ENCODE data around the gene PLCB1. TPM values are rescaled to one million over a fixed set of nuclear protein-coding genes. Genes with fewer than 3 reads are reported as not detected.

Gene PLCB1
- total and polyA plus RNA-seq, 4 donors = 1.6 to 43.8 (median 6.1) TPM

GRCh38 chr20:8903655-8904605 is 771.9 kb downstream of the PLCB1 start:
- DNase-seq (no peak), ATAC-seq (ENCODE audit: insufficient read depth, low FRiP score) (no peak)
- no peak for TF ChIP-seq CTCF (IDR thresholded peaks at IDR 0.05; ENCODE audit: control extremely low read depth, extremely low read depth)
- no peak overlapping the region for H3K27ac ChIP-seq (ENCODE audit: low read depth in 1 of 2, low read length in 1 of 2)
- H3K9ac ChIP-seq (ENCODE audit: insufficient read depth in 1 of 2, low read length in 2 of 2) = no peak overlapping the region
- no peaks in the 10 kb centered on the region for H3K36me3 ChIP-seq (ENCODE audit: control insufficient read depth in 4 of 4, insufficient read depth in 4 of 4, low read length in 4 of 4)
- 76 to 83% methylated on average over 2 of the region's 2 CpGs for WGBS, 2 donors
- H3K27me3 ChIP-seq (ENCODE audit: control insufficient read depth in 3 of 3, insufficient read depth in 3 of 3, low read length in 2 of 3) = no peaks in the 10 kb centered on the region
- H3K9me3 ChIP-seq (ENCODE audit: control insufficient read depth in 4 of 4, insufficient read depth in 3 of 4, low read length in 3 of 4) = no peaks in the 10 kb centered on the region
- peaks cover 0 to 14% (median 0%) of the 10 kb centered on the region in 5 donors for H3K4me1 ChIP-seq (ENCODE audit: control insufficient read depth in 5 of 5, insufficient read depth in 5 of 5, low read length in 5 of 5)
- no peak overlapping the region for H3K4me3 ChIP-seq

DNA sequence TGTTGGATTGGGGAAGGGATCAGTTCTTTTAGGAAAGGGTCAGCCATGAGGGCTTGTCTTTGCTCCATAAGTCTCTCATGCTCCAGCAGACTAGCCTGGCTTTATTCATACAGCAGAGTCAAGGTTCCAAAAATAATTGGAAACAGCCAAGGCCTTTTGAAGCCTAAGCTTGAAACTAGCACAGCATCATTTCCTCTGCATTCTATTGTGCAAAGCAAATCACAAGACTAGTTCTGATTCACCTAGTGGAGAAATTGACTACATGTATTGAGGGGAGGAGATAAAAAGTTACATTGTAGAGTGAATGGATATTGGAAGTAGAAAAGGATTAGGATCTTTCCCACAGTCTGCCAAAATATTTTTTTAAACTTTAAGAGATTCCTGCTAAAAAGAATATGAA is 777.5 kb downstream of the PLCB1 start:
- Histone ChIP-seq H3K4me3 (no peak overlapping the region), H3K27ac (ENCODE audit: low read depth in 1 of 2, low read length in 1 of 2) (no peak overlapping the region), H3K9ac (ENCODE audit: insufficient read depth in 1 of 2, low read length in 2 of 2) (no peak overlapping the region), H3K4me1 (ENCODE audit: control insufficient read depth in 5 of 5, insufficient read depth in 5 of 5, low read length in 5 of 5) (peaks cover 0 to 1% (median 0%) of the 10 kb centered on the region in 5 donors), H3K36me3 (ENCODE audit: control insufficient read depth in 4 of 4, insufficient read depth in 4 of 4, low read length in 4 of 4) (no peaks in the 10 kb centered on the region), H3K9me3 (ENCODE audit: control insufficient read depth in 4 of 4, insufficient read depth in 3 of 4, low read length in 3 of 4) (no peaks in the 10 kb centered on the region), H3K27me3 (ENCODE audit: control insufficient read depth in 3 of 3, insufficient read depth in 3 of 3, low read length in 2 of 3) (no peaks in the 10 kb centered on the region)
- no peak for DNase-seq
- TF ChIP-seq CTCF (IDR thresholded peaks at IDR 0.05; ENCODE audit: control extremely low read depth, extremely low read depth) = no peak
- ATAC-seq (ENCODE audit: insufficient read depth, low FRiP score) = no peak

GRCh38 chr20:8912096-8912495 is 780.0 kb downstream of the PLCB1 start:
- Histone ChIP-seq H3K27ac (ENCODE audit: low read depth in 1 of 2, low read length in 1 of 2) (no peak overlapping the region), H3K27me3 (ENCODE audit: control insufficient read depth in 3 of 3, insufficient read depth in 3 of 3, low read length in 2 of 3) (no peaks in the 10 kb centered on the region), H3K36me3 (ENCODE audit: control insufficient read depth in 4 of 4, insufficient read depth in 4 of 4, low read length in 4 of 4) (no peaks in the 10 kb centered on the region), H3K9me3 (ENCODE audit: control insufficient read depth in 4 of 4, insufficient read depth in 3 of 4, low read length in 3 of 4) (peaks cover 0 to 2% (median 0%) of the 10 kb centered on the region in 4 donors), H3K4me3 (no peak overlapping the region), H3K4me1 (ENCODE audit: control insufficient read depth in 5 of 5, insufficient read depth in 5 of 5, low read length in 5 of 5) (no peaks in the 10 kb centered on the region), H3K9ac (ENCODE audit: insufficient read depth in 1 of 2, low read length in 2 of 2) (no peak overlapping the region)
- no peak for TF ChIP-seq CTCF (IDR thresholded peaks at IDR 0.05; ENCODE audit: control extremely low read depth, extremely low read depth)
- no peak for ATAC-seq (ENCODE audit: insufficient read depth, low FRiP score)
- DNase-seq = no peak
- 76 to 86% methylated on average over 3 of the region's 3 CpGs for WGBS, 2 donors
